ENCODE results near the gene MZB1. TPM values are rescaled to one million over a fixed set of nuclear protein-coding genes. Genes with fewer than 3 reads are reported as not detected.

Gene MZB1
- total RNA-seq, 1 donor from 2014 or later: 0.24 TPM

DNA sequence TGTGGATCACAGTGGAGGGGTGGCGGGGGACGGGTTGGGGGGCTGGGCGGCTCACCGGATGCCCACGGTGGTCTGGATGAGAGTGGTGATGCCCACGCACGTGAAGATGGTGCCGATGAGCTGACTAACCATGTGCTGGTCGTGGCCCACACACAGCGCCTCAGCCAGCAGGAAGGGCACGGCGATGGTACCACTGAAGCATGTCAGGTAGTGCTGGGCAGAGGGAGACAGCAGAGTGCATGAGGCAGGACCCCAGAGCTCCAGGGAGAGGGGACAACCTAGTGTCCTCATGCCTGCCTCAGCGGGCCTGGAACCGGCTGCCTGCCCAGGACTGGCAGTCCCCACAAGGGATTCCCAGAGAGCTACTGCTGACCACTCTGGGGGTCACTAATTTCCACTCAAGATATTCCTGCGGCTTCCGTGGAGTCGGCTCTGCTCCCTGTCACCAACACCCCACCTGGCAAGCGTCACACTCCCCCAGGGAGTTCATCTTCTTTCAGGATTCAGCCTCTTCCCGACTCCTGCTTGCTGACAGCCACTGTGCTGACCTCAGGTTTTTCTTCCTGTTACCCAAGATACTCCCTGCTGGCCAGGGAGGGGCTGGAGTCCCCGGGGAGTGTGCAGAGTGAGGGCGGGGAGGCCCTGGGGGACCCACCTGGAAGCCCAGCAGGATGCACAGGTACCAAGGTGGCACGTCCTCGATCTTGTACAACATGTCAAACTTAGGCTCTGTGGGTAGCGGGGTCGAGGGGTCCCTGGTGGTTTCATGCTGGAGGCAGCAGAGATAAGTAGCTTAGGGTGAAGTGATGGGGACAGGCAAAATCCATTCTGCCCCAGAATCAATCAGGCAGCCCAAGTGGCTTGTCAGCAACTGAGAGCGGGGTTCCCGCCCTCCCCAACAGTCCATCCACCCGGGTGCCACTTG is 7.6 kb downstream of the MZB1 start:
- Mint-ChIP-seq H3K4me3 (ENCODE audit: low read depth) (no peak overlapping the region), H3K36me3 (ENCODE audit: insufficient read depth) (peaks cover 1% of the 10 kb centered on the region), H3K9me3 (ENCODE audit: low read depth) (no peaks in the 10 kb centered on the region), H3K27ac (no peak overlapping the region), H3K4me1 (ENCODE audit: low read depth) (peaks cover 15% of the 10 kb centered on the region), H3K27me3 (peaks cover 3% of the 10 kb centered on the region)
- TF ChIP-seq, protein P1, sequence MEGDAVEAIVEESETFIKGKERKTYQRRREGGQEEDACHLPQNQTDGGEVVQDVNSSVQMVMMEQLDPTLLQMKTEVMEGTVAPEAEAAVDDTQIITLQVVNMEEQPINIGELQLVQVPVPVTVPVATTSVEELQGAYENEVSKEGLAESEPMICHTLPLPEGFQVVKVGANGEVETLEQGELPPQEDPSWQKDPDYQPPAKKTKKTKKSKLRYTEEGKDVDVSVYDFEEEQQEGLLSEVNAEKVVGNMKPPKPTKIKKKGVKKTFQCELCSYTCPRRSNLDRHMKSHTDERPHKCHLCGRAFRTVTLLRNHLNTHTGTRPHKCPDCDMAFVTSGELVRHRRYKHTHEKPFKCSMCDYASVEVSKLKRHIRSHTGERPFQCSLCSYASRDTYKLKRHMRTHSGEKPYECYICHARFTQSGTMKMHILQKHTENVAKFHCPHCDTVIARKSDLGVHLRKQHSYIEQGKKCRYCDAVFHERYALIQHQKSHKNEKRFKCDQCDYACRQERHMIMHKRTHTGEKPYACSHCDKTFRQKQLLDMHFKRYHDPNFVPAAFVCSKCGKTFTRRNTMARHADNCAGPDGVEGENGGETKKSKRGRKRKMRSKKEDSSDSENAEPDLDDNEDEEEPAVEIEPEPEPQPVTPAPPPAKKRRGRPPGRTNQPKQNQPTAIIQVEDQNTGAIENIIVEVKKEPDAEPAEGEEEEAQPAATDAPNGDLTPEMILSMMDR (IDR thresholded peaks at IDR 0.05; ENCODE audit: unreplicated experiment): no peak
- DNase-seq (ENCODE audit: low spot score, unreplicated experiment): no peak

GRCh38 chr5:139379626-139380449 is 9.9 kb downstream of the MZB1 start:
- Mint-ChIP-seq H3K9me3 (ENCODE audit: low read depth) (no peaks in the 10 kb centered on the region), H3K27me3 (no peaks in the 10 kb centered on the region), H3K4me3 (ENCODE audit: low read depth) (no peak overlapping the region), H3K27ac (no peak overlapping the region), H3K4me1 (ENCODE audit: low read depth) (peaks cover 15% of the 10 kb centered on the region), H3K36me3 (ENCODE audit: insufficient read depth) (peaks cover 2% of the 10 kb centered on the region)
- TF ChIP-seq, protein P1 (IDR thresholded peaks at IDR 0.05; ENCODE audit: unreplicated experiment): no peak
- DNase-seq (ENCODE audit: low spot score, unreplicated experiment): no peak

GRCh38 chr5:139378941-139379361 is 10.8 kb downstream of the MZB1 start:
- Mint-ChIP-seq H3K4me3 (ENCODE audit: low read depth) (no peak overlapping the region), H3K27ac (no peak overlapping the region), H3K27me3 (no peaks in the 10 kb centered on the region), H3K4me1 (ENCODE audit: low read depth) (peaks cover 12% of the 10 kb centered on the region), H3K36me3 (ENCODE audit: insufficient read depth) (peaks cover 2% of the 10 kb centered on the region), H3K9me3 (ENCODE audit: low read depth) (no peaks in the 10 kb centered on the region)
- TF ChIP-seq, protein P1 (IDR thresholded peaks at IDR 0.05; ENCODE audit: unreplicated experiment): no peak
- DNase-seq (ENCODE audit: low spot score, unreplicated experiment): no peak

- DNase-seq (ENCODE audit: low spot score, unreplicated experiment): no peak
- H3K4me3 Mint-ChIP-seq (ENCODE audit: low read depth): no peak overlapping the region
- TF ChIP-seq, protein P1 (IDR thresholded peaks at IDR 0.05; ENCODE audit: unreplicated experiment): no peak
- H3K9me3 Mint-ChIP-seq (ENCODE audit: low read depth): no peaks in the 10 kb centered on the region
- H3K27ac Mint-ChIP-seq: no peak overlapping the region
- peaks cover 5% of the 10 kb centered on the region for H3K36me3 Mint-ChIP-seq (ENCODE audit: insufficient read depth)
- H3K4me1 Mint-ChIP-seq (ENCODE audit: low read depth): peaks cover 8% of the 10 kb centered on the region
- no peaks in the 10 kb centered on the region for H3K27me3 Mint-ChIP-seq
These were observed 11.4 kb downstream of the MZB1 start for GRCh38 chr5:139378101-139378825.

DNA sequence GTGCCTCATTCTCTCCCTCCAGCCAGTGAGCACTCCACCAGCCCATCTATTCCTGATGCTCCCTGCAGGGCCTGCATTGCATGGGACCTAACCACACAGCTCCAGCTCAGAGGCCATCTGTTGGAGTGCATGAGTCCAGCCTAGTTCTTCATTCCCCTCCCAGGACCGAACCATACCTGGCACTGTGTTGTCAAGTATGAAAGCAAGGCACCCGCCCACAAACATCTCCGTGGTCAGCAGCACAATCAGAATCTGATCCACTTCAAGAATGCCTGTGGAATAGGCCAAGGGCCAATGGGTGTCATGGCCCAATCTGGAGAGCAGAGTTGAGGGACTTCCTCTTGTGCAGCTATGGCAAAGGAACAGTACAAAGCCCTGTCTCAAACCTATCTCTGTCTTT is 12.5 kb downstream of the MZB1 start:
- TF ChIP-seq, protein P1 (IDR thresholded peaks at IDR 0.05; ENCODE audit: unreplicated experiment): no peak
- Mint-ChIP-seq H3K4me3 (ENCODE audit: low read depth) (no peak overlapping the region), H3K4me1 (ENCODE audit: low read depth) (peaks cover 3% of the 10 kb centered on the region), H3K36me3 (ENCODE audit: insufficient read depth) (peaks cover 5% of the 10 kb centered on the region), H3K27ac (no peak overlapping the region), H3K9me3 (ENCODE audit: low read depth) (no peaks in the 10 kb centered on the region), H3K27me3 (no peaks in the 10 kb centered on the region)
- no peak for DNase-seq (ENCODE audit: low spot score, unreplicated experiment)

Measured in progenitor cell of endocrine pancreas (in vitro differentiated cells).